Tibial nerve (tissue), 4 donors: ENCODE measurements around the gene S100A14. TPM values are rescaled to one million over a fixed set of nuclear protein-coding genes. Genes with fewer than 3 reads are reported as not detected.

Experiments
- DNase-seq, 2 donors: peaks; one replicate each; pipeline ENCODE4 v3.0.0-alpha.2; 2019; ENCODE audit warnings: low spot score in 2 of 2
- H3K27ac ChIP-seq, 4 donors: fragments of 200-600 bp; sonication (generic) in 3 of 4; one replicate each; pipeline ENCODE4 v1.5.1; 2017 to 2019; ENCODE audit warnings: mild to moderate bottlenecking in 1 of 4
- H3K27me3 ChIP-seq, 2 donors: fragments of 200-600 bp; sonication (generic) in 1 of 2; one replicate each; pipeline versions ENCODE4 v1.5.1 to v1.6.0; 2017 to 2019
- H3K36me3 ChIP-seq, 3 donors: fragments of 200-600 bp; sonication (generic); one replicate each; pipeline ENCODE4 v1.5.1; 2018 to 2019
- H3K4me1 ChIP-seq, 4 donors: fragments of 200-600 bp; sonication (generic) in 3 of 4; one replicate each; pipeline ENCODE4 v1.5.1; 2017 to 2019
- H3K4me3 ChIP-seq, 4 donors: fragments of 200-600 bp; sonication (generic) in 3 of 4; one replicate each; pipeline ENCODE4 v1.5.1; 2017 to 2019; ENCODE audit warnings: mild to moderate bottlenecking in 1 of 4, moderate library complexity in 1 of 4
- H3K9me3 ChIP-seq, 4 donors: fragments of 200-600 bp; sonication (generic) in 3 of 4; one replicate each; pipeline ENCODE4 v1.5.1; 2017 to 2019
- CTCF ChIP-seq, 5 experiments: fragments of 200-600 bp in 3 of 5; fragments of 450-650 bp in 2 of 5; sonication (generic) in 3 of 5; IDR thresholded peaks; one replicate each; pipeline ENCODE4 v1.5.1; 2016 to 2019; ENCODE audit warnings: antibody characterized with exemption in 5 of 5, mild to moderate bottlenecking in 3 of 5, moderate library complexity in 2 of 5
- EP300 ChIP-seq, 2 donors: sonication (generic); formaldehyde crosslinking; IDR thresholded peaks; one replicate each; pipeline ENCODE4 v1.6.1; 2017; ENCODE audit warnings: antibody characterized with exemption in 2 of 2, mild to moderate bottlenecking in 1 of 2
- POLR2A ChIP-seq, 2 donors: fragments of 450-650 bp; IDR thresholded peaks; one replicate each; pipeline ENCODE4 v1.6.1; 2017; ENCODE audit warnings: antibody characterized with exemption in 2 of 2, mild to moderate bottlenecking in 2 of 2, moderate library complexity in 2 of 2
- WGBS, 2 donors: methylation state at CpG; one replicate each; pipeline ENCODE4 v1.1.5; 2018; 5-methylcytosine and 5-hydroxymethylcytosine counted together
- total RNA-seq, 4 donors: library from RNA; depleted of rRNA; stranded (reverse); fragments of >200 nt; gene quantifications; one replicate each; pipeline ENCODE4 v1.1.0, GENCODE V29; 2016

The S100A14 gene
- total RNA-seq, 4 donors from 2014 or later, result 15.3 TPM; not detected in 3

- H3K4me1 ChIP-seq, result peaks cover 0 to 65% (median 27%) of the 10 kb centered on the region in 4 donors
- peaks cover 0 to 31% (median 10%) of the 10 kb centered on the region in 3 donors for H3K36me3 ChIP-seq
- 41% methylated on average over 18 of the region's 18 CpGs for WGBS, 2 donors
- H3K9me3 ChIP-seq, result no peaks in the 10 kb centered on the region
- H3K4me3 ChIP-seq, result peak overlapping the region; percentile 29 to 97 (median 88)
- no peak for DNase-seq
- TF ChIP-seq CTCF (IDR thresholded peaks at IDR 0.05) (no peak), EP300 (IDR thresholded peaks at IDR 0.05) (no peak), POLR2A (IDR thresholded peaks at IDR 0.05) (no peak)
- peak overlapping the region; percentile 98 to 100 (median 99) for H3K27ac ChIP-seq
- H3K27me3 ChIP-seq, result no peaks in the 10 kb centered on the region
Measured at GRCh38 chr1:153633161-153633753, 17.1 kb upstream of the S100A14 start.

- Histone ChIP-seq H3K4me3 (no peak overlapping the region), H3K9me3 (no peaks in the 10 kb centered on the region), H3K27ac (peak overlapping the region in 3 of 4 donors; percentile 2 to 90 (median 3)), H3K36me3 (peaks cover 0 to 11% (median 0%) of the 10 kb centered on the region in 3 donors), H3K4me1 (peaks cover 0 to 64% (median 32%) of the 10 kb centered on the region in 4 donors), H3K27me3 (no peaks in the 10 kb centered on the region)
- 75 to 78% methylated on average over 10 of the region's 10 CpGs for WGBS, 2 donors
- no peak for TF ChIP-seq POLR2A (IDR thresholded peaks at IDR 0.05)
- no peak for DNase-seq
Measured at GRCh38 chr1:153631047-153632022, 15.2 kb upstream of the S100A14 start.

GRCh38 chr1:153630384-153630783 is 14.3 kb upstream of the S100A14 start:
- no peaks in the 10 kb centered on the region for H3K9me3 ChIP-seq
- TF ChIP-seq EP300 (IDR thresholded peaks at IDR 0.05) (no peak), CTCF (IDR thresholded peaks at IDR 0.05) (no peak), POLR2A (IDR thresholded peaks at IDR 0.05) (no peak)
- no peak for DNase-seq
- peaks cover 0 to 64% (median 27%) of the 10 kb centered on the region in 4 donors for H3K4me1 ChIP-seq
- no peak overlapping the region for H3K4me3 ChIP-seq
- no peaks in the 10 kb centered on the region for H3K27me3 ChIP-seq
- WGBS, 2 donors, result 80 to 83% methylated on average over 6 to 7 of the region's 7 CpGs
- peak overlapping the region in 2 of 4 donors; percentile 90 to 96 for H3K27ac ChIP-seq
- peaks cover 0 to 2% (median 0%) of the 10 kb centered on the region in 3 donors for H3K36me3 ChIP-seq

- Histone ChIP-seq H3K27ac (peak overlapping the region in 2 of 4 donors; percentile 90 to 96), H3K9me3 (no peaks in the 10 kb centered on the region), H3K36me3 (peaks cover 0 to 3% (median 0%) of the 10 kb centered on the region in 3 donors), H3K27me3 (no peaks in the 10 kb centered on the region), H3K4me1 (peaks cover 0 to 60% (median 24%) of the 10 kb centered on the region in 4 donors), H3K4me3 (no peak overlapping the region)
- no peak for TF ChIP-seq CTCF (IDR thresholded peaks at IDR 0.05)
- no peak for TF ChIP-seq POLR2A (IDR thresholded peaks at IDR 0.05)
- TF ChIP-seq EP300 (IDR thresholded peaks at IDR 0.05), result no peak
- no peak for DNase-seq
- 71 to 86% methylated on average over 1 of the region's 1 CpG for WGBS, 2 donors
Measured at GRCh38 chr1:153629971-153630370, 13.8 kb upstream of the S100A14 start.

DNA sequence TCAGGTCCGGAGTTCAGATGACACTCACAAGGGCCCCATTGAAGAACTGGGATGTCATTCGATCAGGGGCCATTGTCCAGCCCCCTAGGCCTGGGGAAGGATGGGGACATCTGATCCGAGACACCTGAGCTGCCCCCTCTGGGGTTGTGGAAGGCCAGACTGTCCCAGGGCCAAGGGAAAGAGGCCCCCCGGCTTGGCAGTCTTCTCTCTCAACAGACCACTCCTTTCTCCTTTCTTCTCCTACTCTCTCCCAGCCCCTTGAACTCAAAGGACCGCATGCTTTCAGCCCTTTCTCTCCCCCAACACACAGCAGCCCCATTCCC is 13.2 kb upstream of the S100A14 start:
- no peak for DNase-seq
- 57 to 66% methylated on average over 5 of the region's 5 CpGs for WGBS, 2 donors
- Histone ChIP-seq H3K4me3 (no peak overlapping the region), H3K9me3 (no peaks in the 10 kb centered on the region), H3K27ac (peak overlapping the region in 3 of 4 donors; percentile 82 to 96 (median 90)), H3K27me3 (no peaks in the 10 kb centered on the region), H3K4me1 (peaks cover 0 to 57% (median 24%) of the 10 kb centered on the region in 4 donors), H3K36me3 (peaks cover 0 to 7% (median 0%) of the 10 kb centered on the region in 3 donors)
- TF ChIP-seq CTCF (IDR thresholded peaks at IDR 0.05), result no peak
- TF ChIP-seq POLR2A (IDR thresholded peaks at IDR 0.05), result no peak
- no peak for TF ChIP-seq EP300 (IDR thresholded peaks at IDR 0.05)
